HG02885 (cell line): ENCODE measurements around the gene PVRIG.
"Not testable (repeated sequence)": the region's sequence is repeated elsewhere in the genome, so short reads cannot be mapped to it uniquely, and the experiment has no call there.

Source experiments
- ATAC-seq: cut with Tn5 transposase; IDR thresholded peaks from one replicate; pipeline ENCODE4 v1.9.1; 2021; ENCODE audit warnings: mild to moderate bottlenecking; ENCODE audit not compliant: unreplicated experiment, poor library complexity

Gene PVRIG

GRCh38 chr7:100223376-100223927, 3.7 kb downstream of the PVRIG start:
- ATAC-seq = not testable (repeated sequence)

- ATAC-seq = not testable (repeated sequence)
Observed at GRCh38 chr7:100224891-100225290, 5.1 kb downstream of the PVRIG start.

GRCh38 chr7:100234660-100235317, 15.0 kb downstream of the PVRIG start:
- ATAC-seq = not testable (repeated sequence)

- ATAC-seq = not testable (repeated sequence)
Observed at GRCh38 chr7:100239975-100240374, 20.2 kb downstream of the PVRIG start.

- not testable (repeated sequence) for ATAC-seq
Observed at GRCh38 chr7:100243385-100243784, 23.6 kb downstream of the PVRIG start.

- not testable (repeated sequence) for ATAC-seq
Observed at GRCh38 chr7:100244988-100245605, 25.3 kb downstream of the PVRIG start.

GRCh38 chr7:100246121-100246864, 26.5 kb downstream of the PVRIG start:
- not testable (repeated sequence) for ATAC-seq

GRCh38 chr7:100246865-100247137, 27.1 kb downstream of the PVRIG start:
- not testable (repeated sequence) for ATAC-seq

- no peak for ATAC-seq
Observed at GRCh38 chr7:100247152-100247757, 27.5 kb downstream of the PVRIG start.

- ATAC-seq = no peak
Observed at GRCh38 chr7:100248483-100248882, 28.7 kb downstream of the PVRIG start.

- no peak for ATAC-seq
Observed at GRCh38 chr7:100257017-100257416, 37.3 kb downstream of the PVRIG start.

- not testable (repeated sequence) for ATAC-seq
Observed at GRCh38 chr7:100259984-100260383, 40.2 kb downstream of the PVRIG start.

GRCh38 chr7:100262896-100263295, 43.1 kb downstream of the PVRIG start:
- ATAC-seq = not testable (repeated sequence)

GRCh38 chr7:100264223-100264622, 44.5 kb downstream of the PVRIG start:
- not testable (repeated sequence) for ATAC-seq

GRCh38 chr7:100264669-100265165, 45.0 kb downstream of the PVRIG start:
- ATAC-seq = not testable (repeated sequence)

GRCh38 chr7:100265851-100266250, 46.1 kb downstream of the PVRIG start:
- not testable (repeated sequence) for ATAC-seq

GRCh38 chr7:100266576-100267354, 47.0 kb downstream of the PVRIG start:
- ATAC-seq = no peak

GRCh38 chr7:100267648-100268047, 47.9 kb downstream of the PVRIG start:
- no peak for ATAC-seq

GRCh38 chr7:100268882-100269281, 49.1 kb downstream of the PVRIG start:
- not testable (repeated sequence) for ATAC-seq
